ENCODE results near the gene ZCCHC12.

GRCh38 chrX:118780509-118780908 is 43.1 kb upstream of the ZCCHC12 start:
- TF ChIP-seq CTCF (IDR thresholded peaks at IDR 0.05) = no peak
- TF ChIP-seq POLR2A (IDR thresholded peaks at IDR 0.05) = no peak

Data from adrenal gland (tissue), 5 donors.